Activated CD8-positive, alpha-beta memory T cell treated with anti-CD3 and anti-CD28 coated beads, Interleukin-2, amount 10 ng/mL, durations not matched to agents 7 days and 5 days (primary cell): Measurements from ENCODE around the gene CPT1B. TPM values are rescaled to one million over a fixed set of nuclear protein-coding genes. Genes with fewer than 3 reads are reported as not detected.

Experiments used
- ATAC-seq: fragments of 150-1000 bp; cut with Tn5 transposase; one replicate; pipeline ENCODE4 v1.10.0; 2021; ENCODE audit warnings: moderate library complexity
- CTCF ChIA-PET: fragments of 350-600 bp; sonication (Branson Sonifier 250); formaldehyde crosslinking; loops from one replicate; lab custom pipeline; 2021; ENCODE audit warnings: antibody characterized with exemption; lab: Charles Lee
- DNase-seq: peaks from one replicate; pipeline ENCODE4 v3.0.0-alpha.2; 2020
- H3K27ac Mint-ChIP-seq: one replicate; pipeline ENCODE4 v1.8.0; 2021; ENCODE audit warnings: mild to moderate bottlenecking, mixed read lengths
- H3K27me3 Mint-ChIP-seq: one replicate; pipeline ENCODE4 v1.8.0; 2021; ENCODE audit warnings: mixed read lengths
- H3K36me3 Mint-ChIP-seq: one replicate; pipeline ENCODE4 v1.8.0; 2021; ENCODE audit warnings: mild to moderate bottlenecking, mixed read lengths
- H3K4me1 Mint-ChIP-seq: one replicate; pipeline ENCODE4 v1.8.0; 2021; ENCODE audit warnings: mixed read lengths
- H3K4me3 Mint-ChIP-seq: one replicate; pipeline ENCODE4 v1.8.0; 2021; ENCODE audit warnings: mild to moderate bottlenecking, moderate library complexity, mixed read lengths
- H3K9me3 Mint-ChIP-seq: one replicate; pipeline ENCODE4 v1.8.0; 2022; ENCODE audit warnings: low read depth, mixed read lengths
- total RNA-seq, 2 experiments: library from RNA; stranded (reverse); gene quantifications; one replicate each; pipeline ENCODE4 v1.2.3, GENCODE V29; 2021

The CPT1B gene
- 10 to 100 TPM; 80.1 to 87.6 TPM for total RNA-seq

DNA sequence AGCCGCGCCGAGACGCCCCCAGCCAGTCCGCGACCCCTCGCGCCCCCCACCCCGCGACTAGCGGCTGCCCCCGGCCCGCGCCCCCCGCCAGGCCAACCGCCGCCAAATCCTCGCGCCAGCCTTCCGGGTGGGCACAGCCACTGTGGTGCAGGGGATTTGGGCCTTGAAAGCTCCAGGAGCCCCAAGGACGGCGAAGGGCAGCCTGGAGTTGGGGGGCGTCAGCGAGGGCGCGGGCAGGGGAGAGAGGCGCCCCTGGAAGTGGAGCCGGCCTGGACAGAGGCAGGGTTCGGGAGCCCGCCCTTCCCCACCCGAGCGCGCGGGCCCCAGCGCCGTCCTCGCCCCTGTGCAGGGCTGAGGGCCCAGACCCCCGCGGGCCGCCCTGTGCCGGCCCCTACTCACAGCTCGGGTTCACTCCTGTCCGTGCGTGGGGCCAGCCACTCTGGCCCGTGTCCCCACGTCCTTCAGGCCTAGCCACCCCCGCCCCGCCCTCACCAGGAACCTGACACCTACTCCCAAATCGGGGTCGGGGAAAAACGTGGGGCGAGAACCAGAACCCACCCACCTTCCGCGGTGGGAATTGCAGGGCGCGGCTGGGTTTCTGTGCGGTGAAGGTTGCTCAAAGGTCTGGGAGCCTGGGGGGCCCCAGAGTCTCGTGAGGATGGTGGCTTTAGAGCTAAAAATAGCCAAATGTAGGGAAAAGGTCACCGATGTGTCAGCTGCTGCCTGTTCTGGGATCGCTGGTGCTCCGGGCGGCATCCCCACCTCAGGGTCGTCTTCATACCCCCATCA lies at the start of gene CPT1B:
TSS of gene CPT1B (minus strand) at position 441 of the 789 bp plus-strand sequence. CDS start 512 bp downstream, outside the sequence.
- no peaks in the 10 kb centered on the region for H3K27me3 Mint-ChIP-seq
- H3K4me3 Mint-ChIP-seq = no peak within 1 kb of the TSS
- ATAC-seq = no peak
- CTCF ChIA-PET = interaction anchor here (1.0 to 1.1 kb wide), 2 partner anchors 15 to 30 kb away, joined by 4 read pairs; partner anchors contain the start of gene SYCE3
- H3K4me1 Mint-ChIP-seq = peaks cover 23% of the 10 kb centered on the region
- H3K27ac Mint-ChIP-seq = no peak within 1 kb of the TSS
- no peak for DNase-seq
- no peaks in the 10 kb centered on the region for H3K9me3 Mint-ChIP-seq
- peaks cover 17% of the 10 kb centered on the region for H3K36me3 Mint-ChIP-seq

- H3K27me3 Mint-ChIP-seq = no peaks in the 10 kb centered on the region
- H3K4me3 Mint-ChIP-seq = peak overlapping the region; percentile 76
- peaks cover 8% of the 10 kb centered on the region for H3K36me3 Mint-ChIP-seq
- CTCF ChIA-PET = interaction anchor here (1.4 to 3.0 kb wide), 4 partner anchors 16 to 118 kb away, joined by 3 to 15 read pairs (median 10); partner anchors contain the start of genes LMF2, NCAPH2 and SCO2
- H3K9me3 Mint-ChIP-seq = no peaks in the 10 kb centered on the region
- ATAC-seq = peak; percentile 10
- no peak for DNase-seq
- H3K4me1 Mint-ChIP-seq = peaks cover 36% of the 10 kb centered on the region
- H3K27ac Mint-ChIP-seq = peak overlapping the region; percentile 84
Measured at GRCh38 chr22:50626850-50627641, 48.8 kb upstream of the CPT1B start.

- ATAC-seq = no peak
- no peaks in the 10 kb centered on the region for H3K27me3 Mint-ChIP-seq
Measured at GRCh38 chr22:50626314-50626849, 48.2 kb upstream of the CPT1B start.

DNA sequence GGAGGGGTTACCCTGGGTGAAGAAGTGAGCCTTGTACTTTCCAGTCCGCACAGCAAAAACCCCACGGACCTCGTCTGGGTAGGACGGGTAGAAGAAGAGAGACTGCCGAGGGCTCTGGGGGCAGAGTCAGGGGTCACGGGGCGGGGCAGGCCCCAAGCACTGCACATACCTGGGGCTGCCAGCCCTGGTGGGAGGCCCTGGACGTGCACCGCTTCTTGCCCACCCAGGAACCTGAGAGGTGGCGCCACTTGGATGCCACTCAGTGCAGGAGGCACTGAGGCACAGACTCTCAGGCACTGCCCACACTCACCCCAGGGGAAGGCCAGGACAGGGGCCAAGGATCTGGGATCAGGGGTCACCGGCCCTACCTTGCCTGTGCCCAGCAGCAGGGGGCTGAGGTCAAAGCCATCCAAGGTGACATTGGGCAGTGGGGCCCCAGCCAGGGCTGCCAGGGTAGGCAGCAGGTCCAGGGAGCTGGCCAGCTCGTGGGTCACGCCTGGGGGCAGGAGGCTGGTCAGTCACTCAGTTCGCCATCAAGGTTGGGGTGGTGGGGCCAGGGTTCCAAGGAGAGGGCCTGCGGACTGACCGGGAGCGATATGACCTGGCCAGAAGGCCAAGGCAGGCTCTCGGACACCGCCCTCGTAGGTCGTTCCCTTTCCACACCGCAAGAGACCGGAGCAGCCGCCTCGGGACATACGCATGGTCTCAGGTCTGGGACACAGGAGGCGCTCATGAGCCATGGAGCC lies 47.5 kb upstream of the CPT1B start:
- DNase-seq (no peak), ATAC-seq (no peak)
- H3K27me3 Mint-ChIP-seq = no peaks in the 10 kb centered on the region
- H3K4me3 Mint-ChIP-seq = no peak overlapping the region
- H3K4me1 Mint-ChIP-seq = peaks cover 48% of the 10 kb centered on the region
- CTCF ChIA-PET = interaction anchor here (3.0 kb wide), 1 partner anchor 66 kb away, joined by 15 read pairs; no protein-coding TSS in a partner anchor
- peaks cover 8% of the 10 kb centered on the region for H3K36me3 Mint-ChIP-seq
- H3K27ac Mint-ChIP-seq = no peak overlapping the region
- H3K9me3 Mint-ChIP-seq = no peaks in the 10 kb centered on the region

More at GRCh38 chr22:50626314-50626849, 48.2 kb upstream of the CPT1B start:
- peak overlapping the region; percentile 76 for H3K4me3 Mint-ChIP-seq
- peak overlapping the region; percentile 75 for H3K27ac Mint-ChIP-seq
- H3K9me3 Mint-ChIP-seq = no peaks in the 10 kb centered on the region
- H3K4me1 Mint-ChIP-seq = peaks cover 43% of the 10 kb centered on the region
- CTCF ChIA-PET = interaction anchor here (3.0 kb wide), 1 partner anchor 66 kb away, joined by 15 read pairs; no protein-coding TSS in a partner anchor
- no peak for DNase-seq
- peaks cover 8% of the 10 kb centered on the region for H3K36me3 Mint-ChIP-seq

DNA sequence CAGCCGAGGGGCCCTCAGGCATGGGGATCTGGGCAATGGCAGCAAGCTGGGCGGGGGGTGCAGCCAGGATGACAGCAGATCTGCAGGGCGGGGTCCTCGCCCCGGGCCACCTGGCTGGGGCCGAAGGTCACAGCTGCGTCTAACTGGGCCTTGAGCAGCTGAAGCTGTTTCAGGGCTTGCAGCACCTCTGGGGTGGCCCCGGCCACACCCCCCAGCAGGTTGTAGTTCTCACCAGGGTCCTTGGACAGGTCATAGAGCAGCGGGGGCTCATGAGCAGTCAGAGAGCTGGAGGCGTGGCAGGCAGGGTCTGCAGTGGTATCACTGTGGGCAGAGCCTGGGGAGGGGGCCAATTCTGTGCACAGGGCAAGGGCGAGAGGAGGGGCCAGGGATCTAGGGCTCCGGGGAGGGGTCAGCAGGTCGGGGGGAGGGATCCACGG lies 46.9 kb upstream of the CPT1B start:
- DNase-seq = no peak
- H3K4me3 Mint-ChIP-seq = no peak overlapping the region
- no peaks in the 10 kb centered on the region for H3K9me3 Mint-ChIP-seq
- H3K4me1 Mint-ChIP-seq = peaks cover 50% of the 10 kb centered on the region
- CTCF ChIA-PET = no interaction called here
- ATAC-seq = no peak
- H3K27ac Mint-ChIP-seq = peak overlapping the region; percentile 26
- H3K36me3 Mint-ChIP-seq = peaks cover 8% of the 10 kb centered on the region
- H3K27me3 Mint-ChIP-seq = no peaks in the 10 kb centered on the region

DNA sequence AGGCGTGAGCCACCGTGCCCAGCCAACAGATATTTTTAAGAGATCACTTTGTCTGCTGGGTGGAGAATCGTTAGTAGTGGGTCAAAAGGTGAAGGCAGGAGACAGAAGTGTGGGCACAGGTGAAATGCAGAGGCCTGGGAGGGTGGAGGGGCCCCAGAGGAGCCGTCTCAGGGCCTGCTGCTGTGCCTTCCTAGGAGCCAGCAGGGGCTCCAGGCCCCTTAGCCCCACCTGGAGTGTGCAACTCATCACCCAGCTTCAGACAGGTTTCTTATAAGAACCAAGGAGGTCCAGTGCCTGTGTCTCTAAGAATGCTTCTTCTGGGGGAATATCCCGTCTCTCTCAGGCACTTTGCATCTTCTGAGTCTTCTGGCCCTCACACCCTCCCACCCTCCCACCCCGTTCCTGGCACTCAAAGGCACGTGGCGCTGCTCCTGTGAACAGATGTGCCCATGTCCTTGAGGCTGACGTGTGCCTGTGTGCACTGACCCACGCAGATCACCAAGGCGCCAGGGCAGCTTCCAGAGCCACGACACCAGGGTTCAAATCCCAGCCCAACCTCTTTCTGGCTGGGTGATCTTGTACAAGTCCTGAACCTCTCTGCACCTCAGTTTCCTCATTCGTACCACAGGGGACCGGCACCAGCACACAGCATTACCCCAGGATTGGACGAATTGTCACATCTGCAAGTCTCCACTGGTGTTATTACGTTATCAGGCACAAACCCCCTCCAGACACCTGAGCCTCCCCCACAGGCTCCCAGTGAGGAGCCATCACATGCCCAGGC lies 46.3 kb upstream of the CPT1B start:
- Mint-ChIP-seq H3K4me3 (no peak overlapping the region), H3K4me1 (peaks cover 52% of the 10 kb centered on the region), H3K27me3 (no peaks in the 10 kb centered on the region), H3K9me3 (no peaks in the 10 kb centered on the region), H3K27ac (peak overlapping the region; percentile 26), H3K36me3 (peaks cover 8% of the 10 kb centered on the region)
- CTCF ChIA-PET = interaction anchor here (1.2 kb wide), 1 partner anchor 9 kb away, joined by 3 read pairs; no protein-coding TSS in a partner anchor
- DNase-seq (no peak), ATAC-seq (no peak)

DNA sequence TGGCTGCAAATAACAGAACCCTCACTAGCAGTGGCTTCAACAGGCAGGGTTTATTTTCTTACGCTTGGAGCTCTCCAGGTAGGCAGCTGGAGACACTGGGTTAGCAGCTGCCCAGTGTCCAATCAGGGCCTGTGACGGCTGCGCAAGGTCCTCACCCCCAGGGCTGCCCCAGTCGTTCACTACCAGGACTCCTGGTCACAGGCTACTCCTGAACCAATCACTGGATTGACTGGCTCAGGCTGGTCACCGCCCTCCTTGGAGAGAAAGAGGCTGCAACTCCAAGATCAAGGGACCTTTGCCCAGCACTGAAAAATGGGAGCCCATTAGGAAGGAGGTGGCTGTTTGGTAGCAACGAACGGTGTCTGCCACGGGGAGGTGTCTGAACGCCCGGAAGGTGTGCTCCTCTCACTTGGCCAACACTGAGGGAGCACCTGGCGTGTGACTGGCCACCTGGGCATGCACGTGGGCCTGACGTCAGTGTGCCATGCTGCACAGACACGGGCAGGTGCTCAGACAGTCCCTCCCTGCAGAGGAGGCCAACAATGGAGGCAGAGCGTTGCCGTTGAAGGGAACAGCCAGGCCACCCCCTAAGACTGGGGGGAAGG lies 44.6 kb upstream of the CPT1B start:
- CTCF ChIA-PET = interaction anchor here (0.6 to 5.4 kb wide), 8 partner anchors 33 to 241 kb away, joined by 3 to 81 read pairs (median 22); partner anchors contain the start of genes CHKB, KLHDC7B, SCO2 and TYMP
- Mint-ChIP-seq H3K27ac (peak overlapping the region; percentile 100), H3K36me3 (peaks cover 4% of the 10 kb centered on the region), H3K4me3 (no peak overlapping the region), H3K9me3 (no peaks in the 10 kb centered on the region), H3K4me1 (peaks cover 50% of the 10 kb centered on the region), H3K27me3 (no peaks in the 10 kb centered on the region)
- no peak for ATAC-seq
- DNase-seq = no peak

DNA sequence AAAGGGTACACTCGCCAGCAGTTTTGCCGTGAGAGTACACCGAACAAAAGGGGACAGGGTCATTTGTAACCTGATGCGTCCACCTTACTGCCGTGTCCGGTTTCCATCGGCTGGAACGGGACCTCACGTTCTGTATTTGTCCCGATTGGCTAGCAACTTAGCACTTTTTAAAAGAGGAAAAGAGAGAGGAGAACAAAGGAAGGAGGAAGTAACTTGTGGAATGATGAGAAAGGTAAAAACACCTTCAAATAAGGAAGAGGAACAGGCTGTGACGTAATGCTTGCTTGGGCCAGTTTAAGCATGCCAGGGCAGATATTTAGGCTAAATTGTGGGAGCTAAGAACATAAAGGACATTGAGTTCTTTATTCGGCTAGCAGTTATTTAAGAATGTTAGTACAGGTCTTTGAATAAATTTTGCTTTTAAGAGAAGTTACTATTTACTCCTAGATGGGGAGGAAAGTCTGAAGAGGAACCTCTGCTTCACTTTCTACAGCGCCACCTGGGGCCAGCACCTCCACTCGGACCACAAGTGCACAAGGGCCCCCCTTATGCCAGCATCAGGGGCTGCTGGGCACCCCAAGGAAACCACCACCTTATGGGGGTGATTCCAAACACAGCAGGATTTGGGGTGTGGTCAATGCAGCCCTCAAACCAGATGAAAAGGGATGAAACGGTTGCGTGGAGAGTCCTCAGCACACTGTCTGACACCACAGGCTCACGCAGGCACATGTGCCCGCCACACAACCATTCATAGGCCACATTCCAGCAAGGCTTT lies 43.9 kb upstream of the CPT1B start:
- DNase-seq (peak; percentile 71), ATAC-seq (no peak)
- Mint-ChIP-seq H3K27me3 (no peaks in the 10 kb centered on the region), H3K4me3 (peak overlapping the region; percentile 79), H3K36me3 (peaks cover 4% of the 10 kb centered on the region), H3K27ac (peak overlapping the region; percentile 100), H3K9me3 (no peaks in the 10 kb centered on the region), H3K4me1 (peaks cover 50% of the 10 kb centered on the region)
- CTCF ChIA-PET = interaction anchor here (0.9 to 5.4 kb wide), 18 partner anchors 8 to 371 kb away, joined by 3 to 81 read pairs (median 16); partner anchors contain the start of genes CHKB, HDAC10, KLHDC7B and LMF2

DNA sequence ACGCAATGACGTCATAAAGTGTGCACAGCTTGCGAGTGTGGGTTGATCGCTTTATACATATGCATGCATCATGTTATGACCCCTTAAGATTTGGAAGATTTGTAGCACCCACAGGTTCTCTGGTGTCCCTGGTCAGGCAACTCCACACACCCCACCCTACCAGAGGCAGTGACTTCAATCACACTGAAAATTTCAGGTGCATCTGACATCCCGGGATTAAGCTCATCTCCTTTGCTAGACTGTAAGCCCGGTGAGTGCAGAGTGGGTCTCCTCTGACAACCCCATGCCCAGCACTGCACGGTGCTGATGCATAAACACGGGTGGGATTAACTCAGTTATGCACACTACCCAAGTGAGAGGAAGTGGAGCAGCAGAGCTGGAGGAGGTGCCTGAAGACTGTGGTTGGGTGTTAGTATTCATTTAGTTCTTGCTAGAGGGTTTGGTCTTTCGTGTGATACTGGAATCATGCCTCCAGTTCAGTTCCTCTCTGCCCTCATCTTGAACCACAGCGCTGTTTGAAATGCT lies 43.2 kb upstream of the CPT1B start:
- no peaks in the 10 kb centered on the region for H3K9me3 Mint-ChIP-seq

DNA sequence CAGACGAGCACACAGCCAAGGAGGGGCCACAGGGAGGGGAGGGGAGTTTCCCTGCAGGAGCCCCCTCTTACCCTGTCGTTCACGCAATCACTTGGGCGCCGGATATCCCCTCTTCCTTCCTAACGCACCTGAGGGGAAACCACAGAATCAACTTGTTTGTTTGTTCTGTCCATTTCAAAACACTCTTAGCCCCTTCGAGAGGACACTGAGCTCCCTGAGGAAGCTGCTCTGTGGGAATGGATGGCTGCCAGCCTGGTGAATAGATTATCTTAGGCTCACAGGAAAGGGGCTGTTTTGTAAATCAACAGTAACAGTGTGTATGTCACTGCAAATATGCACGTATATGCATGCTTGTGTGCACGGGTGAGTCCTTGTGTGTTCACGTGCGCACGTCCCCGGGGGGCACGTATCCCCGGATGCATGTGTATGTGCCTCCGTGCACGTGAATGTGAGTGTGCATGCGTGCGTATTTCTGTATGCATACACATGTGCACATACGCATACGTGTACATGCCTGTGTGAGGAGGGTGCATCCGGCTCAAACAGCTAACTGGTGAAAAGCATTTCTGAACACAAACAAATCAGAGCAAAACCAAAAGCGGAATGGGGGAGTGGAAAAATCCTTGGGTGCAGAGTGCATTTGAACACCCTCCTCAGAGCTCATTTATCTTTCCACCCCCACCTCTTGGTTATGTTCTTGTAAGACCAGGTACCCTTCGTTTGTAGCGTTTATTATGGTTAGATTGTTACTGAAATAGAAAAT lies 42.5 kb upstream of the CPT1B start:
- peak; percentile 91 for DNase-seq
- H3K4me1 Mint-ChIP-seq = peaks cover 41% of the 10 kb centered on the region
- H3K36me3 Mint-ChIP-seq = peaks cover 4% of the 10 kb centered on the region
- CTCF ChIA-PET = interaction anchor here (0.6 to 5.4 kb wide), 42 partner anchors 9 to 446 kb away, joined by 3 to 81 read pairs (median 4); partner anchors contain the start of genes CHKB, HDAC10, KLHDC7B and LMF2
- H3K27ac Mint-ChIP-seq = peak overlapping the region; percentile 100
- peak; percentile 74 for ATAC-seq
- H3K9me3 Mint-ChIP-seq = no peaks in the 10 kb centered on the region
- no peaks in the 10 kb centered on the region for H3K27me3 Mint-ChIP-seq
- peak overlapping the region; percentile 79 for H3K4me3 Mint-ChIP-seq

More for the DNA sequence above, 43.2 kb upstream of the CPT1B start:
- Mint-ChIP-seq H3K4me3 (peak overlapping the region; percentile 79), H3K27ac (peak overlapping the region; percentile 100), H3K4me1 (peaks cover 43% of the 10 kb centered on the region), H3K36me3 (peaks cover 4% of the 10 kb centered on the region), H3K27me3 (no peaks in the 10 kb centered on the region)
- CTCF ChIA-PET = interaction anchor here (0.6 to 5.4 kb wide), 33 partner anchors 9 to 431 kb away, joined by 3 to 81 read pairs (median 6); partner anchors contain the start of genes CHKB, HDAC10, KLHDC7B and LMF2
- DNase-seq (peak; percentile 87), ATAC-seq (peak; percentile 71)
